ENCODE measurements around the gene WDR82. TPM values are rescaled to one million over a fixed set of nuclear protein-coding genes. Genes with fewer than 3 reads are reported as not detected.

Gene WDR82
- total and polyA plus RNA-seq, 2 donors (not counting 1 experiment from before 2014, with no cell fraction given) = 71.2 to 77.7 TPM

DNA sequence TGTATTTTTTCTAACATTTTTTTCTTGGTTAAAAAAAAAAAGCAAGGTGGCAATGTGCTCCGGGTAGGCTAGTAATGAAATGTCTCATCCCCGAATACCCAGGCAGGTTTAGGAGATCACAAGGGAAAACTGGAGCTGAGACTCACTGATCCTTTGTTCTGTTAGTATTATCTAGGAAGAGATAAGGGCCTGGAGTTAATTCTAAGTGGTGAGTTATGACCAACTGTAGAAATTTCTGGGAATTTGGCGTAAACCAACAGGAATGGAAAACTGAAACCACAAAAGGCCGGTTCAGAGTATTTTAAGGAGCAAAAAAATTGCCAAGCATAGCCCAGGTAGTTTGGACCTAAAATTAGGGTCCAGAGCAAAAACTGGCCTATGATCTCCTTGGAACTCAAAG, 20.5 kb downstream of the WDR82 start:
- Histone ChIP-seq H3K9ac (ENCODE audit: insufficient read depth, low read length) (no peak overlapping the region), H2AFZ (ENCODE audit: low read length) (no peak overlapping the region), H3K36me3 (ENCODE audit: control insufficient read depth, insufficient read depth, low read length) (peaks cover 34% of the 10 kb centered on the region), H3K27ac (ENCODE audit: insufficient read depth, low read length) (no peak overlapping the region), H4K20me1 (ENCODE audit: control insufficient read depth, extremely low read depth, insufficient read depth, low read length) (peaks cover 2% of the 10 kb centered on the region), H3K4me1 (ENCODE audit: control insufficient read depth, extremely low read depth, insufficient read depth, low read length) (no peaks in the 10 kb centered on the region), H3K27me3 (ENCODE audit: control insufficient read depth, insufficient read depth, low read length) (no peaks in the 10 kb centered on the region), H3K4me3 (replicated peaks in 1 of 4; ENCODE audit: control extremely low read depth in 1 of 4, insufficient read depth in 1 of 4, low read depth in 3 of 4, low read length in 4 of 4) (no peak overlapping the region), H3K9me3 (ENCODE audit: control insufficient read depth, insufficient read depth, low read depth, low read length) (no peaks in the 10 kb centered on the region), H3K79me2 (ENCODE audit: control insufficient read depth, insufficient read depth, low read length) (peaks cover 11% of the 10 kb centered on the region), H3K4me2 (ENCODE audit: extremely low read depth, insufficient read depth, low read length) (no peak overlapping the region)
- TF ChIP-seq, protein P1, sequence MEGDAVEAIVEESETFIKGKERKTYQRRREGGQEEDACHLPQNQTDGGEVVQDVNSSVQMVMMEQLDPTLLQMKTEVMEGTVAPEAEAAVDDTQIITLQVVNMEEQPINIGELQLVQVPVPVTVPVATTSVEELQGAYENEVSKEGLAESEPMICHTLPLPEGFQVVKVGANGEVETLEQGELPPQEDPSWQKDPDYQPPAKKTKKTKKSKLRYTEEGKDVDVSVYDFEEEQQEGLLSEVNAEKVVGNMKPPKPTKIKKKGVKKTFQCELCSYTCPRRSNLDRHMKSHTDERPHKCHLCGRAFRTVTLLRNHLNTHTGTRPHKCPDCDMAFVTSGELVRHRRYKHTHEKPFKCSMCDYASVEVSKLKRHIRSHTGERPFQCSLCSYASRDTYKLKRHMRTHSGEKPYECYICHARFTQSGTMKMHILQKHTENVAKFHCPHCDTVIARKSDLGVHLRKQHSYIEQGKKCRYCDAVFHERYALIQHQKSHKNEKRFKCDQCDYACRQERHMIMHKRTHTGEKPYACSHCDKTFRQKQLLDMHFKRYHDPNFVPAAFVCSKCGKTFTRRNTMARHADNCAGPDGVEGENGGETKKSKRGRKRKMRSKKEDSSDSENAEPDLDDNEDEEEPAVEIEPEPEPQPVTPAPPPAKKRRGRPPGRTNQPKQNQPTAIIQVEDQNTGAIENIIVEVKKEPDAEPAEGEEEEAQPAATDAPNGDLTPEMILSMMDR (conservative IDR thresholded peaks at IDR 0.05 in 1 of 2, IDR thresholded peaks at IDR 0.05 in 1 of 2; ENCODE audit: low read depth in 1 of 2, low read length in 2 of 2) = no peak
- TF ChIP-seq EZH2 (IDR thresholded peaks at IDR 0.05; ENCODE audit: low read length, missing control alignments) = no peak
- peak in 1 of 2 donors; percentile 78 for DNase-seq (ENCODE audit: low read depth in 2 of 2)

DNA sequence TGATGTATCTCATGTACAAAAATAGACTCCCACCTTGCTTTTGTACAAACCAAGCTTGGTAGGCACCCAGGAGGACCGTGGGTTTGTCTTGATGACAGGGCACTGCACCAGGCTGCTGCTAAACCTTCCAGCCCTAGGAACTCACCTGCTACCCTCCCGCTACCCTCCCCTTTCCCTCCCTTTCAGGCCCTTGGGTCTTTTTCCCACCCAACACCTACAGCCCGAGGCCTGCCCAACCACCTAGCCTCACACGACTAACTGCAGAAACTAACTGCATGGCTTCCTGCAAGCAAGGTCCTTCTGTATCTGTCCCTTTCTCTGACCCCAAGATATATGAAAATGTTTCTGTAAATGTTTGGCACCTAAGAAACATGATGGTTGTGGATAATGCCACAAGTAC, 21.8 kb downstream of the WDR82 start:
- no peaks in the 10 kb centered on the region for H4K20me1 ChIP-seq (ENCODE audit: control insufficient read depth, extremely low read depth, insufficient read depth, low read length)
- H2AFZ ChIP-seq (ENCODE audit: low read length) = no peak overlapping the region
- H3K9ac ChIP-seq (ENCODE audit: insufficient read depth, low read length) = no peak overlapping the region
- TF ChIP-seq, protein P1 (conservative IDR thresholded peaks at IDR 0.05 in 1 of 2, IDR thresholded peaks at IDR 0.05 in 1 of 2; ENCODE audit: low read depth in 1 of 2, low read length in 2 of 2) = no peak
- DNase-seq (ENCODE audit: low read depth in 2 of 2) = no peak
- no peak overlapping the region for H3K4me3 ChIP-seq (replicated peaks in 1 of 4; ENCODE audit: control extremely low read depth in 1 of 4, insufficient read depth in 1 of 4, low read depth in 3 of 4, low read length in 4 of 4)
- H3K27ac ChIP-seq (ENCODE audit: insufficient read depth, low read length) = no peak overlapping the region
- no peaks in the 10 kb centered on the region for H3K4me1 ChIP-seq (ENCODE audit: control insufficient read depth, extremely low read depth, insufficient read depth, low read length)
- no peak overlapping the region for H3K4me2 ChIP-seq (ENCODE audit: extremely low read depth, insufficient read depth, low read length)
- H3K79me2 ChIP-seq (ENCODE audit: control insufficient read depth, insufficient read depth, low read length) = peaks cover 6% of the 10 kb centered on the region
- peaks cover 32% of the 10 kb centered on the region for H3K36me3 ChIP-seq (ENCODE audit: control insufficient read depth, insufficient read depth, low read length)
- H3K27me3 ChIP-seq (ENCODE audit: control insufficient read depth, insufficient read depth, low read length) = no peaks in the 10 kb centered on the region
- no peaks in the 10 kb centered on the region for H3K9me3 ChIP-seq (ENCODE audit: control insufficient read depth, insufficient read depth, low read depth, low read length)

DNA sequence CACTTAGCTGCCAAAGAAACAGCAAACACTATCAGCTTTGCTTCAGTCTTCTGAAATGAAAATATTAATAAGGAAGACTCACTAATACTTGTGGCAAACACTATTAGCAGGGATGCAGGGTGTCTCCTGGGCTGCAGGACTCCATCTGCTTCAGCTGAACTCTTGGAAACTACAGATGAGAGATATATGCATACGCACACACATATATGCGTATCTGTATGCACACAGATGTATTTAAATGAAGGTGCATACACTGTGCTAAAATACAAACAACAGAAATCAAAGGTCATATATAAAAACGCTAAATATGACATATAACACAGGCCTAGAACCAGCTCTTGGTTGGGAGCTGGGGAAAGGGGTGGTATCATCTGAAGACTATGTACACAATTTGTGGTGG, 22.3 kb downstream of the WDR82 start:
- peaks cover 6% of the 10 kb centered on the region for H3K79me2 ChIP-seq (ENCODE audit: control insufficient read depth, insufficient read depth, low read length)
- H3K27me3 ChIP-seq (ENCODE audit: control insufficient read depth, insufficient read depth, low read length) = no peaks in the 10 kb centered on the region
- no peaks in the 10 kb centered on the region for H3K4me1 ChIP-seq (ENCODE audit: control insufficient read depth, extremely low read depth, insufficient read depth, low read length)
- no peak overlapping the region for H3K27ac ChIP-seq (ENCODE audit: insufficient read depth, low read length)
- H3K9ac ChIP-seq (ENCODE audit: insufficient read depth, low read length) = no peak overlapping the region
- H3K4me3 ChIP-seq (replicated peaks in 1 of 4; ENCODE audit: control extremely low read depth in 1 of 4, insufficient read depth in 1 of 4, low read depth in 3 of 4, low read length in 4 of 4) = no peak overlapping the region
- no peak overlapping the region for H3K4me2 ChIP-seq (ENCODE audit: extremely low read depth, insufficient read depth, low read length)
- no peaks in the 10 kb centered on the region for H3K9me3 ChIP-seq (ENCODE audit: control insufficient read depth, insufficient read depth, low read depth, low read length)
- no peak overlapping the region for H2AFZ ChIP-seq (ENCODE audit: low read length)
- no peak for TF ChIP-seq EZH2 (IDR thresholded peaks at IDR 0.05; ENCODE audit: low read length, missing control alignments)
- TF ChIP-seq, protein P1 (conservative IDR thresholded peaks at IDR 0.05 in 1 of 2, IDR thresholded peaks at IDR 0.05 in 1 of 2; ENCODE audit: low read depth in 1 of 2, low read length in 2 of 2) = no peak
- H4K20me1 ChIP-seq (ENCODE audit: control insufficient read depth, extremely low read depth, insufficient read depth, low read length) = no peaks in the 10 kb centered on the region
- DNase-seq (ENCODE audit: low read depth in 2 of 2) = no peak
- peaks cover 32% of the 10 kb centered on the region for H3K36me3 ChIP-seq (ENCODE audit: control insufficient read depth, insufficient read depth, low read length)

Measured in fibroblast of lung (primary cell).